Upper lobe of left lung (tissue), 6 donors: ENCODE results near the gene PDCD7. TPM values are rescaled to one million over a fixed set of nuclear protein-coding genes. Genes with fewer than 3 reads are reported as not detected.
"Not testable (repeated sequence)": the region's sequence is repeated elsewhere in the genome, so short reads cannot be mapped to it uniquely, and the experiment has no call there.

ENCODE experiments used
- ATAC-seq, 2 donors: fragments of 200-7000 bp; cut with Tn5 transposase; one replicate each; pipeline ENCODE4 v1.9.1; 2022; ENCODE audit warnings: mild to moderate bottlenecking in 2 of 2, moderate library complexity in 2 of 2; ENCODE audit not compliant: low FRiP score in 2 of 2
- DNase-seq, 2 donors: peaks; one replicate each; pipeline ENCODE4 v3.0.0-alpha.2; 2019 to 2020
- H3K27ac ChIP-seq, 4 donors: fragments of 200-600 bp; sonication (generic); one replicate each; pipeline ENCODE4 v1.5.1; 2016 to 2019
- H3K27me3 ChIP-seq, 4 donors: fragments of 200-600 bp; sonication (generic); one replicate each; pipeline ENCODE4 v1.5.1; 2017 to 2019
- H3K36me3 ChIP-seq, 4 donors: fragments of 200-600 bp; sonication (generic); one replicate each; pipeline ENCODE4 v1.5.1; 2016 to 2019
- H3K4me1 ChIP-seq, 4 donors: fragments of 200-600 bp; sonication (generic); one replicate each; pipeline ENCODE4 v1.5.1; 2018 to 2019
- H3K4me3 ChIP-seq, 4 donors: fragments of 200-600 bp; sonication (generic); one replicate each; pipeline ENCODE4 v1.5.1; 2017 to 2019; ENCODE audit warnings: mild to moderate bottlenecking in 2 of 4, moderate library complexity in 1 of 4
- H3K9me3 ChIP-seq, 4 donors: fragments of 200-600 bp; sonication (generic); one replicate each; pipeline ENCODE4 v1.5.1; 2018 to 2019
- EP300 ChIP-seq, 4 donors: sonication (generic); formaldehyde crosslinking; IDR thresholded peaks; one replicate each; pipeline ENCODE4 v1.5.1; 2017; ENCODE audit warnings: antibody characterized with exemption in 4 of 4, control low read depth in 2 of 4
- POLR2A ChIP-seq, 4 donors: fragments of 450-650 bp; IDR thresholded peaks; one replicate each; pipeline ENCODE4 v1.5.1; 2016 to 2017; ENCODE audit warnings: antibody characterized with exemption in 4 of 4, mild to moderate bottlenecking in 2 of 4
- POLR2AphosphoS5 ChIP-seq, 2 donors: sonication (generic); formaldehyde crosslinking; IDR thresholded peaks; one replicate each; pipeline ENCODE4 v1.5.1; 2017; ENCODE audit warnings: antibody characterized with exemption in 2 of 2
- WGBS, 2 donors: methylation state at CpG; one replicate each; pipeline ENCODE4 v1.1.5; 2017 to 2018; 5-methylcytosine and 5-hydroxymethylcytosine counted together
- total RNA-seq, 6 donors: library from RNA; depleted of rRNA in 4 of 6; stranded (reverse); fragments of >200 nt in 4 of 6; gene quantifications; one replicate each; pipeline versions ENCODE4 v1.1.0 to v1.2.1, GENCODE V29; 2016 to 2021
- TF ChIP-seq, protein P1 (sequence below), 6 experiments: fragments of 450-650 bp in 4 of 6; fragments of 200-600 bp in 2 of 6; sonication (generic) in 2 of 6; IDR thresholded peaks; one replicate each; pipeline ENCODE4 v1.5.1; 2016 to 2019; ENCODE audit warnings: antibody characterized with exemption in 6 of 6
- donor health status: DM: no; HTN: no; CAD: no; lungs with moderate emphysema.
- donor health status: DM: no; HTN: yes; CAD: no; lungs with severe emphysema.

Gene PDCD7
- total RNA-seq, 6 donors from 2014 or later: 14.9 to 38.8 (median 20.0) TPM

DNA sequence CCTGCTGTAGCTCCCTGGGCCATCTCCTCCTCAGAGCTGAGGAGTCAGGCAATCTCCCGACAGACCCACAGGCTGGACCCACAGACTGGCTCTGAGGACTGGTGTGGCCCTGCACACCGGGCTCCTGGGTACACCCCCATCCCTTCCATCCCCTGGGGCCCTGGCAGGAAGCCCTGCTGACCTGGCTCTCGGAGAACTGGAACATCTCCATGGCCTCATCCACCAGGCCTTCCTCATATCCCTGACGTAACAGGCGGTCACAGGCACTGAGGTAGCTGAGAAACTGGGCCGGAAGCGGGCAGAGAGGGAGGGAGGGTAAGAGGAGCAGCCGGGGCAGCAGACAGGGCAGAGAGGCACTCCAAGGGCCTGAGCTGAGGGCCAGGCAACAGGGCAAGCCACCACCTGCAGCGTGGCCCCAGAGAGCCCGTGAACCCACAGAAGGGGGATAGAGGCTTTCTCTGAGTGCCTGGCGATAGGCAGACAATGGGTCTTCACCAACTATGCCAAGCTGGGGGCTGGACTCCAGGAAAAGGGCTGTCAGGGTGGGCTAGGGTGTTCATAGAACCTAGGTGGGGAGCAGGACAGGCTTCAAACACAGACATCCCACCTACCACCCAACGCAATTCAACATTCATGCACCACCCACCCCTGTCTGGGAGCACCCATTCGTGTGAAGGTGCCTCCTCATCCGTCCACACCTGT, 39.2 kb downstream of the PDCD7 start:
- no peaks in the 10 kb centered on the region for H3K27me3 ChIP-seq
- ATAC-seq (no peak), DNase-seq (no peak)
- 75 to 99% methylated on average over 10 to 14 of the region's 14 CpGs for WGBS, 2 donors
- peaks cover 8 to 29% (median 24%) of the 10 kb centered on the region in 4 donors for H3K36me3 ChIP-seq
- no peaks in the 10 kb centered on the region for H3K9me3 ChIP-seq
- peak overlapping the region in 1 of 4 donors; percentile 8 for H3K27ac ChIP-seq
- H3K4me3 ChIP-seq: no peak overlapping the region
- H3K4me1 ChIP-seq: peaks cover 2 to 5% (median 4%) of the 10 kb centered on the region in 4 donors
- TF ChIP-seq EP300 (IDR thresholded peaks at IDR 0.05): no peak
- TF ChIP-seq POLR2A (IDR thresholded peaks at IDR 0.05): no peak
- TF ChIP-seq, protein P1, sequence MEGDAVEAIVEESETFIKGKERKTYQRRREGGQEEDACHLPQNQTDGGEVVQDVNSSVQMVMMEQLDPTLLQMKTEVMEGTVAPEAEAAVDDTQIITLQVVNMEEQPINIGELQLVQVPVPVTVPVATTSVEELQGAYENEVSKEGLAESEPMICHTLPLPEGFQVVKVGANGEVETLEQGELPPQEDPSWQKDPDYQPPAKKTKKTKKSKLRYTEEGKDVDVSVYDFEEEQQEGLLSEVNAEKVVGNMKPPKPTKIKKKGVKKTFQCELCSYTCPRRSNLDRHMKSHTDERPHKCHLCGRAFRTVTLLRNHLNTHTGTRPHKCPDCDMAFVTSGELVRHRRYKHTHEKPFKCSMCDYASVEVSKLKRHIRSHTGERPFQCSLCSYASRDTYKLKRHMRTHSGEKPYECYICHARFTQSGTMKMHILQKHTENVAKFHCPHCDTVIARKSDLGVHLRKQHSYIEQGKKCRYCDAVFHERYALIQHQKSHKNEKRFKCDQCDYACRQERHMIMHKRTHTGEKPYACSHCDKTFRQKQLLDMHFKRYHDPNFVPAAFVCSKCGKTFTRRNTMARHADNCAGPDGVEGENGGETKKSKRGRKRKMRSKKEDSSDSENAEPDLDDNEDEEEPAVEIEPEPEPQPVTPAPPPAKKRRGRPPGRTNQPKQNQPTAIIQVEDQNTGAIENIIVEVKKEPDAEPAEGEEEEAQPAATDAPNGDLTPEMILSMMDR (IDR thresholded peaks at IDR 0.05): no peak
- TF ChIP-seq POLR2AphosphoS5 (IDR thresholded peaks at IDR 0.05): no peak

DNA sequence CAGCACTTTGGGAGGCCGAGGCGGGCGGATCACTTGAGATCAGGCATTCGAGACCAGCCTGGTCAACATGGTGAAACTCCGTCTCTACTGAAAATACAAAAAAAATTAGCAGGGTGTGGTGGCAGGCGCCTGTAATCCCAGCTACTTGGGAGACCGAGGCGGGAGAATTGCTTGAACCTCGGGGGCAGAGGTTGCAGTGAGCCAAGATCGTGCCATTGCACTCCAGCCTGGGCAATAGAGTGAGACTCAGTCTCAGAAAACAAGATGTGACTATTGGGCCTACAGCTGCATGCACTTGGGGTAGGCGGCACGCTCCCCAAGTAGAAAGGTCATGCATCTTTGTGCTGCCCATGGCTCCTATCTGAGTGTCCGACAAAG, 39.8 kb downstream of the PDCD7 start:
- peak overlapping the region in 1 of 4 donors; percentile 8 for H3K27ac ChIP-seq

DNA sequence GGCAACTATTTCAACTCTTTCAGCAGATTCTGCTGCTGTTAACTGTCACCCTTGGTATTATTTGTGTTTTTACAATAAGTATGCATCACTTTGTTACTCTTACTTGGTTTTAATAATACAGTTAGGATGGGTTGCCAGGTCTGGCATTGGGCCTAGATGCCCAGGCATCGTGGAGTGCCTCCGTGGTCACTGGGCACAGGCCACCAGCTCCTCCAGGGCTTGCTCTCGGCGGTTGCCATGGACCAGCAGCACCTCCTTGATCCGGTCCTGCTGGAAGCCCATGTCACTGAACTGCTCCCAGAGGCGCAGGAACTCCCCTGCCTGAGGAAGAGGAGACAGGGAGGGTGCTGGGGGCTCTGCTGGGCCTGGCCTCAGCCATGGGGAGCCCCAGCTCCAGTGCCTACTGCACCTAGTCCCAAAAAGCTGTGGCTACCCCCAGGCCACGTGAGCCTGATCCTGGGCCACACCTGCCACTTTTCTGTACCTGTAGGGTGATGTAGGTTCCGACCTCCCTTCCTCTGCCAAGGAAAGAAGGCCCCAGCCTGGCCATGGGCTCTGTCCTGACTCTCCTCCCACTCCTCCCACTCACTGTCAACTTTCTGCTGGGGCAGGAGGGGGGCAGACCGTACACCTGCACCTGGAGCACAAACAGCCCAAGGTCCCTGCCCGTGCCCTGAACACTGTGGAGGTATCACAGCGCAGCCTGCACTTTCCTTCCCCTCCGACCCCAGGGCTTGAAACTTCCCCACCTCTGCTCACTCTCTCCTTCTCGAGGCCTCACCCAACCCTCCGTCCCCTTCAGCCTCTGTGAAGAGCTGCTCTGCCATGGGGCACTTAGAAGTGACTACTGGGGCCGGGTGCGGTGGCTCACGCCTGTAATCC, 40.5 kb downstream of the PDCD7 start:
- H3K27ac ChIP-seq: no peak overlapping the region
- peak in 1 of 2 donors; percentile 17 for DNase-seq
- 91 to 93% methylated on average over 12 to 17 of the region's 17 CpGs for WGBS, 2 donors

More for the DNA sequence above, 39.8 kb downstream of the PDCD7 start:
- H3K4me3 ChIP-seq, DNase-seq, H3K27me3 ChIP-seq, ATAC-seq, H3K9me3 ChIP-seq: not testable (repeated sequence)
- WGBS, 2 donors: 94 to 98% methylated on average over 13 of the region's 13 CpGs
- Histone ChIP-seq H3K36me3 (peaks cover 4 to 23% (median 17%) of the 10 kb centered on the region in 4 donors), H3K4me1 (peaks cover 2 to 12% (median 11%) of the 10 kb centered on the region in 4 donors)

DNA sequence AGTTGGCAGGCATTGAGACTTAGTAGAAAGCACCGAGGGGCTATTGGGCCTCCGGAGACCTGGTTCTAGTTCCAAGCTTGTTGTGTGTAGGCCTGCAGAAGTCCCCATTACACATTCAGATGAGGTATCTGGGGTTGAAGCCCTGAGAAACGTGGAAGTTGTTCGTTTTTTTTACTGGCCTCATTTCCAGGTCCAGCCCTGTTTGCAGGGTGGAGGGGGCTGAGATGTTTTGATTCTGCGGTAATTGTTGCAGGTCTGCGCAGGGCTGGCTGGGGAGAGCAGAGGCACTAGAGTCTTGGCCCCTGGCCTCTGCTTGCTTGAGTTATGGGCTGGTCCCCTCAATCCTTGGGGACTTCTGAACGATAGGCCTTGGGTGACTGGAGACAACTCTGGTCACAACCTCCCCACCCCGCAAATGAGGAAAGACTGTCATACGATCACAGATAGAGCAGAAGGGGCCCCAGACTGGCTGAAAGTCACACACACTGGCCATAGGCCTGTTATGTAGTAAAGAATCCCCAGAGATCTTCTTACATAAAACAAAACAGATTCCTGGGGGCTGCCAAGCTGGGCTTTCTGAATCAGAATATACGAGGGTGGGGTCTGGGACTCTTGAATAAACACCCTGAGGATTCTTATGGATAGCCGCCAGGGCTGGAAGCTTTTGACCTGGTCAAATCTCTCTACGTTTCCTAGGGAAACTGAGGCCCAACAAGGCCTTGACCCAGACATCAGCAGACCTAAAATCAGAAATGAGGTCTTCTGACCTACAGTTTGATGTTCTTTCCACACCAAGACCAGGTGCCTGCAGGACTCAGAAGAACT, 41.5 kb downstream of the PDCD7 start:
- ATAC-seq (no peak), DNase-seq (no peak)
- H3K4me1 ChIP-seq: peaks cover 15 to 28% (median 27%) of the 10 kb centered on the region in 4 donors
- H3K27me3 ChIP-seq: no peaks in the 10 kb centered on the region
- peak overlapping the region in 2 of 4 donors; percentile 9 to 37 for H3K27ac ChIP-seq
- no peak for TF ChIP-seq EP300 (IDR thresholded peaks at IDR 0.05)
- TF ChIP-seq POLR2A (IDR thresholded peaks at IDR 0.05): no peak
- no peak for TF ChIP-seq POLR2AphosphoS5 (IDR thresholded peaks at IDR 0.05)
- TF ChIP-seq, protein P1 (IDR thresholded peaks at IDR 0.05): no peak
- WGBS, 2 donors: 73 to 74% methylated on average over 12 of the region's 12 CpGs
- H3K9me3 ChIP-seq: no peaks in the 10 kb centered on the region
- H3K4me3 ChIP-seq: no peak overlapping the region
- peaks cover 0 to 6% (median 3%) of the 10 kb centered on the region in 4 donors for H3K36me3 ChIP-seq

More for the DNA sequence above, 40.5 kb downstream of the PDCD7 start:
- no peak overlapping the region for H3K4me3 ChIP-seq
- H3K4me1 ChIP-seq: peaks cover 8 to 18% (median 17%) of the 10 kb centered on the region in 4 donors
- H3K9me3 ChIP-seq: no peaks in the 10 kb centered on the region
- ATAC-seq: peak in 1 of 2 donors; percentile 27
- H3K27me3 ChIP-seq: no peaks in the 10 kb centered on the region
- peaks cover 0 to 16% (median 11%) of the 10 kb centered on the region in 4 donors for H3K36me3 ChIP-seq
- TF ChIP-seq POLR2AphosphoS5 (IDR thresholded peaks at IDR 0.05) (no peak), POLR2A (IDR thresholded peaks at IDR 0.05) (no peak), EP300 (IDR thresholded peaks at IDR 0.05) (no peak)
- TF ChIP-seq, protein P1 (IDR thresholded peaks at IDR 0.05): no peak
